CD4-positive, alpha-beta T cell treated with Interferon gamma for 1 hour (primary cell): ENCODE data around the gene TXNL4A.
"Not testable (repeated sequence)": the region's sequence is repeated elsewhere in the genome, so short reads cannot be mapped to it uniquely, and the experiment has no call there.

ENCODE experiments used
- DNase-seq: peaks from one replicate; pipeline ENCODE4 v3.0.0-alpha.2; 2020

TXNL4A gene

DNA sequence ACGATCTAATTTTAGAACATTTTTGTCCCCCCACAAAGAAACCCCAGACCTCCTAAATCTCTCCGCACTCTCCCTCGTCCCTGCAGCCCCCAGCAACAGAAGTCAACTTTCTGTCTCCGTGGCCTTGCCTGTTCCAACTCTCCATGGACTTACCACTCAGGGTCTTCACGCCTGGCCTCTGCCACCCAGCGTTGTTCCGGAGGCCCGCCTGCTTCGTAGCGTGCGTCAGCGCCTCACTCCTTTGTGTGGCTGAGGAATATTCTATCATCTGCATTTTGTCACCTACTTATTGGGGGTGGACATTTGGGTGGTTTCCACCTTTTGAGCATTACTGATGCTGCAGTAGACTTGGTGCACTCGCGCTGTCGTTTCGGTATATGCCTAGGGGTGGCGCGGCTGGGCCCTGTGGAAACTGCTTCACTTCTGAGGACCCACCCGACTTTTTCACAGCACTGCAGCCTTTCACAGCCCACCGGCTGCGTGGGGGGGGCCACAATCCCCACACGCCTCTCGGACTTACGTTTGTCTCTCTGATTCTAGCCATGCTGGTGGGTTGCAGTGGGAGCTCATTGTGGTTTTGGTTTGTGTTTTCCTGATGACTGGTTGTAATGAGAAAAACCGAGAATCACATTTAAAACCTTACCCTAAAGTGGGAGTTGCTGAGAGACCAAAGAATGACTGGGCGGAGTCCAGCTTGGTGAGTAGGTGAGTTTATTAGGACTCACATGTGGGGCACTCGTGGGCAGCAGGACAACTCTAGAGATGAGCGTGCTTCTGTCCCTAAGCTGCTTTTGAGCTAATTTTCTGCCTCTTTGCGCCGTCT is 25.3 kb downstream of the TXNL4A start:
- peak; percentile 49 for DNase-seq

GRCh38 chr18:79962311-79962710 is 26.1 kb downstream of the TXNL4A start:
- DNase-seq, result no peak

DNA sequence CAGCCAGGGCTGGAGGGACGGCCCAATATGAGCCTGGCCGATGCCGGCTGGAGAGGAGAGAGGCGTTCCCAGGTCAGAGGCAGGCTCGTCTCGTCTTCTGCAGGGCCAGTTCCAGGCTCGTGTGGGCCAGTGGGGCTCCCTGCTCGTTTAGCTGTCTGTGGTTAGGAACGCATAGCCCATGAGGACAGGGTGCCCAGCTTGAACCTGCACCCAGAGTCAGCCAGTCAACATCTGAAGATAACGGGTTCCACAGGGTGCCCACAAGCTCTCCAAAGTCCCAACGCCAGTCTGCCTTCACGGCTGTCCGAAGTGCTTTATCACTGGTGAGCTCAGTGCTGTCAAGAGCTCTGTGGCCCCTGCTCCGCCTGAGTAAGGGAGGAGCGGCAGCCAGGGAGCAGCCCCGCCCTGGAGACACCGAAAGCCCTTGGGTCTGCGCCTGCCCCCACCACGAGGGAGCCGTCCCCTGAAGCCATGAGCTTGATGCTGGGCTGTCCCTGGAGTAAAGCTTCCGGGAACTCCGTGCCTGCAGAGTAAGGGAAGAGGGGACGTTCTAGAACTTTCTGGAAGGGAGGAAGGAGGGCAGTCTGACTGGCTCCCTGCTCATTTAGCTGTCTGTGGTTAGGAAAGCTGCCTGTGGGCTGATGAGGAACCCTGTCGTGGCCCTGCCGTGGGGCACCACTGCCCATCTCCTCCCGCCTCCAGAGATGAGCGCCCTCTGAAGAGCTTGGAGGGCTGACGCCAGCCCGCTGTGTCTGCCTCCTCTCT is 26.7 kb downstream of the TXNL4A start:
- no peak for DNase-seq

- DNase-seq, result no peak
Measured at GRCh38 chr18:79960921-79961526, 27.3 kb downstream of the TXNL4A start.

- DNase-seq, result not testable (repeated sequence)
Measured at GRCh38 chr18:79960161-79960801, 28.1 kb downstream of the TXNL4A start.

DNA sequence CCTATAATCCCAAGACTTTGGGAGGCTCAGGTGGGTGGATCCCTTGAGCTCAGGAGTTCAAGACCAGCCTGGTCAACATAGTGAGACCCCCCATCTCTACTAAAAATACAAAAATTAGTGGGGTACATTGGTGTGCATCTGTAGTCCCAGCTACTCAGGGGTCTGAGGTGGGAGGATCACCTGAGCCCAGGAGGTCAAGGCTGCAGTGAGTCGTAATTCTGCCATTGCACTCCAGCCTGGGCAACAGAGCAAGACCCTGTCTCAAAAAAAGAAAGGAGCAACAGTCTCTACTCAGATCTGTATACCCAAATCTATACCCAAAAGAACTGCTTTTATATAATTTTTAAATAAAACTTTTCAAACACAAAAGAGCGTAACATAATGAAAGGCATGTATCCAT is 29.4 kb downstream of the TXNL4A start:
- DNase-seq, result no peak

DNA sequence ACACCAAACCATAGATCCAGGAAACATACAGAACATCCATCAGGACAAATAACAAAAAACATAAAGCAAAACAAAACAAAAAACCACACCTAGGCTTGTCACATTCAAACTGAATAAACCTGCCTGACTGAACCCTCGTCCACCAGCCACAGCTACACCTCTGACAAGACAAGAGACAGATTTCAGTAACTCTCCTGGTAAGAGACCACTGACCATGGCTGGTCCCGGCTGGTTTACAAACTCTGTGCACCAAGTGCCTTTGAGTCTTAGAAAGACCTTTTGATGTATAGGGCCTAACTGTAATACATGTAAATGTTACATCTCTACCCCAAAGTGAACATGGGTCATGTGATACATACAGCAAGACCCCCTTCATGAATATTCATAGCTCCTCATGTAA is 32.1 kb downstream of the TXNL4A start:
- no peak for DNase-seq

DNA sequence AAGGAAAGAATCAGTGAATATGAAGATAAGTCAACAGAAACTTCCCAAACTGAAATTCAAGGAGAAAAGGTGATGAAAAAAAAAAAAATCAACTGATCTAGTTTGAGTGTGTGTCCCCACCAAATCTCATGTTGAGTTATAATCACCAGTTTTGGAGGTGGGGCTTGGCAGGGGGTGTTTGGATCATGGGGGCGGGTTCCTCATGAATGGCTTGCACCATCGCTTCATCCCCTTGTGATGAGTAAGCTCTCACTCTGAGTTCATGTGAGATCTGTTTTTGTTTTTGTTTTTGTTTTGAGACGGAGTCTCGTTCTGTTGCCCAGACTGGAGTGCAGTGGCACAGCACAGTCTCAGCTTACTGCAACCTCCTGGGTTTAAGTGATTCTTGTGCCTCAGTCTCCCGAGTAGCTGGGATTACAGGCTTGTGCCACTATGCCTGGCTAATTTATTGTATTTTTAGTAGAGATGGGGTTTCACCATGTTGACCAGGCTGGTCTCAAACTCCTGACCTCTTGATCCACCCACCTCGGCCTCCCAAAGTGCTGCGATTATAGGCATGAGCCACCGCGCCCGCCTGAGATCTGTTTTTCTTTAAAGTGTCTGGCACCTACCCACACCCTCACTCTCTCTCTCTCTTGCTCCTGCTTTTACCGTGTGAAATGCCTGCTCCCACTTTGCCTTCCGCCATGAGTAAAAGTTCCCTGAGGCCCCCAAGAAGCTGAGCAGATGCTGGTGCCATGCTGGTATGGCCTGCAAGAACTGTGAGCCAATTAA is 32.9 kb downstream of the TXNL4A start:
- no peak for DNase-seq

- no peak for DNase-seq
Measured at GRCh38 chr18:79954791-79955190, 33.6 kb downstream of the TXNL4A start.

- no peak for DNase-seq
Measured at GRCh38 chr18:79953971-79954651, 34.3 kb downstream of the TXNL4A start.

GRCh38 chr18:79952996-79953559 is 35.3 kb downstream of the TXNL4A start:
- no peak for DNase-seq

DNA sequence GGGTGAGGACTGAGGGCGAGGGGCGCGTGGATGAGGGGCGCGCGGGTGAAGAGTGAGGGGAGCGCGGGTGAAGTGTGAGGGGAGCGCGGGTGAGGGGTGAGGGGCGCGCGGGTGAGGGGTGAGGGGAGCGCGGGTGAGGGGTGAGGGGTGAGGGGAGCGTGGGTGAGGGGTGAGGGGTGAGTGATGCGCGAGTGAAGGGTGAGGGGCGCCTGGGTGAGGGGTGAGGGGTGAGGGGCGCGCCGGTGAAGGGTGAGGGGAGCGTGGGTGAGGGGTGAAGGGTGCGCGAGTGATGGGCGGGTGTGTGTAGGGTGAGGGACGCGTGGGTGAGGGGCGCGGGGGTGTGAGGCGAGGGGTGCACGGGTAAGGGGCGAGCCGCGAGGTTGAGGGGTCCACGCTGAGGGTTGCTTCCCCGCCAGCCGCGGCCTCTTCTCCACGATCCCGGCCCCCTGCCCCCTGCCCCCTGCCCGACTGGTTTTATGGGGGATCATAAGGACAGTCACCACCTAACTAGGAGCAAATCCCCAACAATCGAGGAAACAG is 35.8 kb downstream of the TXNL4A start:
- DNase-seq, result no peak

DNA sequence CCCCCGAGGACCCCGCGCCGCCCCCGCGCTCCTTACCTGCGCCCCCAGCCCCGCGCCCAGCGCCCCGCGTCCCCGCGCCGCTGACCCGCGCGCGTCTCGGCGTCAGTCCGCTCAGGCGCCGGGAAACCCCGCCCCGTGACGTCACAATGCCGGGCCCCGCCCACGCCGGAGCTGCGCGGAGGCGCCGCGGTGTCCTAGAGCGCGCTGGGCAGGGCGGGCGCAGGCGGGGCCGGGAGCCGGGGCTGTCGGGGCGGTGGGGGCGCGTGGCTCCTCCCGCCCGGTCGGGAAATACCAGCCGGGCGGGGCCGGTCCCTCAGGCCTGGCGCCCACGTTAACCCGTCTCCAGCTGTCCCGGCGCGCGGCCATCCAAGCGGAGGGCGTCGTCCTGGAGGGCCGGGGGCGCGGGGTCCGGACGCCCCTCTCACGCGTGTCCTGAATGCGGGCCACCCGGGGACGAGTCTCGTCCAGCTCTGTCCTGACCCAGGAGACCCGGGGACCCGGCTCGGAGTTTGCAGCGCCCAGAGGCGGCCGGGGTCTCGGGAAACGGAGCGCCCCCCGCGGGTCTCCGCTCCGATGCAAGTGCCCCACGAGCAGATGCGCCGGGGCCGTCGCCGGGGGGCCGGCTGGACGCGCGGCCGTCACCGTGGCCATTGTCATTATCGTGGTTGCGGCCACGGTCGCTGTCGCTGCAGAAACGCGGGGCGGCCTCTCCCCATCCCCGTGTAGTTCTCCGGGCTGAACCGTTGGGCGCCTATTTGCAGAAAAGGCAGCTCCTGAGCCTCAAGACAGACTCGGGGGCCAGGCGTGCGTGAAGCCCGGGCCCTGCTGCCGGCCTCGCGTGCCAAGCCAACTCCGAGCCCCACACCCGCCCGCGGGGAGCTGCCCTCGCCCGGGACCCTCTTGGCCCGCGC is 36.6 kb downstream of the TXNL4A start, which contains the start of gene SLC66A2:
SLC66A2 (minus strand) TSS at position 109 of the 911 bp plus-strand sequence. CDS start 727 bp downstream, outside the sequence.
- peak; percentile 92 for DNase-seq

DNA sequence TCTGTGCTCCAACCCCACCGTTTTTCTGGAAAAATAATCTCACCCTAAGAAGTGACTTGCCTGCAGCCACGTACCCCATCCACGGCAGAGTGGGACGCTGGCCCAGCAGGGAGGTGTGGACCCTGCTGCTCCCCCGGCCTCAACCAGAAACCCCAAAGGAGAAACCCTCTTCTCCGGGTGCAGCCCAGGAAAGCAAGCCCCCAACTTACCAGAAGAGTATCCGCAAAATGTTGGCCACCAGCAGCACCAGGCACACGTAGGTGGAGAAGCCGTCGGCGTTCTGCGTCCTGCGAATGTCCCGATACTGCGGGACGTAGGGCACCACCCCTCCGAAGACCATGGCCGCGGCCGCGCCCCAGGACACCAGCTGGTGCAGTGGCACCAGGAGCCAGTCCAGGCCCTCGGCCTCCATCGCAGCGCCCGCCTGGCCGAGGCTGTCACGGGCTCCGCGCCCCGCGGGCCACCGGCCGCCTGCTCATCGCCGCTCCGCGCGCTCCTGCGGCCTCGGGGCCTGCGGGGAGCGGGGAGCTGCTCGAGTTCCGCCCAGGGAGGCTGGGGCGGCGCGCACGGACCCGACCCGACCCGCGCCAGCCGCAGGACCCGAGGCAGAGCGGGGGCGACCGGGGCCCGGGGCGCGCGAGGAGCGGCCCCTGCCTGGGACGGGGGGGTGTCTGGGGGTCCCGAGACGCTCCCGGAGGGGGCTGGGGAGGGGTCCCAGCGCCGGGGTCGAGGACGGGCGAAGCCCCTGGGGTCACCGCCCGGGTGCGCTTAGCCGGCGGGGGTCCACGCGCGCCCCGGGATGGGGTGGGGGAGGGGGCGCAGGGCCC is 37.6 kb downstream of the TXNL4A start:
- no peak for DNase-seq

DNA sequence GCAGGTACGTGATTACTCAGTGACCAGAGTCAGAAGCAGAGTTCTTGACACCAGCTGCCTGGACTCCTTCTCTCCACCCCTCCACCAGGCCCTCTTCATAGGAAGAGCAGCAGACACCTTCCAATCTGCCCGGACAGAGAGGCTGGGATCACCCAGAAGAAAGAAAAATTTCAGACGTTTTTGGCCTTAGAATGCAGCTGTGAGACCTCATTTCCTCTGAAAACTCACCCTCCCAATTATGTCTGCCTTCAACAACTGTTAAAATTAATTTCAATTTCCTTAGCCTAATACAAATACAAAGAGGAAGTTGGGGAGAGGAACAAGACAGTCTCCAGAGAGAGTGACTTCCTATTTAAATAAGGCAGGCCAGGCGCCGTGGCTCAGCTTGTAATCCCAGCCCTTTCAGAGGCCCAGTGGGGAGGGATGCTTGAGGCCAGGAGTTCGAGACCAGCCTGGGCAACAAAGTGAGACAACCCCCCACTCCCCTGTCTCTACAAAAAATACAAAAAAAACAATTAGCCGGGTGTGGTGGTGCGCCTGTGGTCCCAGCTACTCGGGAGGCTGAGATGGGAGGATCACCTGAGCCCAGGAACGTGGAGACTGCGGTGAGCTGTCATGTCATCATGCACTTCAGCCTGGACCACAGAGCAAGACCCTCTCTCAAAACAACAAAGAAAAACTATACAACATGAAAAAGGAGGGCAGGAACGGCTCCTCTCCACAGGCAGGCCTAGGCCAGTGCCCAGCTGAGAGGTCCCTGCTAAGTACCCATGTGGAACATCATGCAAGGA is 38.5 kb downstream of the TXNL4A start:
- DNase-seq, result peak; percentile 59

DNA sequence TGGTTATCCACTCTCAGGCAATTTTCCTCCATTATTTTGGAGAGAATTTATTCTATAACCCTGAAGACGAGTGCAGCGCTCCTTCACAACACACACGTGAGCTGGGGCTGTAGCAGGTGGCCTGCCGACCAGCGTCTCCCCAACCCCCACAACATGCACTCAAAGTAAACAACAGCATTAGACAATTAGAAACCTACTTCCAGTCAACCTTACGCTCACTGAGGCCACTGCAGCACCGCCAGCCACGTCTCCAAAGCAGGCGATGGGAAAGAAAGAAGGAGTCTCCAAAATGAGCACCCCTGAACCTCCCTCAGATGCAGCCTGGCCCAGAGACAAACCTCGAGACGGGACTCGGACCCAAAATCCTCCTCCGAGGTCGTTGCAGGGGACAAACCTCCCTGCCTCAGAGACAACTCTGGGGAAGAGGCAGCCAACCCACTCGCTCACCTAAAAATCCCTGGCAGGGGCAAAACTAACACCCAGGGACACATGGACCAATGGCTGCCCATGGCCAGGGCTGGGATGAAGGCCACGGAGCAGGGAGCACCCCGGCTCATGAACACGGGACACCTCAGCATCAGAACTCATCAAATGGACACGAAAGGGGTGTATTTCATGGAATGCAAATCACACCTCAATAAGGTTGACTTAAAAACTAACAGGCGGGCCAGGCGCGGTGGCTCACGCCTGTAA is 39.5 kb downstream of the TXNL4A start:
- no peak for DNase-seq

- DNase-seq, result no peak
Measured at GRCh38 chr18:79947881-79948610, 40.3 kb downstream of the TXNL4A start.
